Astrocyte (in vitro differentiated cells and primary cell): ENCODE measurements around the gene ZBTB17. TPM values are rescaled to one million over a fixed set of nuclear protein-coding genes. Genes with fewer than 3 reads are reported as not detected.

Experiments used
- DNase-seq: peaks from one replicate; pipeline ENCODE4 v3.0.0-alpha.2; 2010; ENCODE audit warnings: low read depth
- FAIRE-seq: peaks from 2 replicates; lab custom pipeline; 2011; peaks lifted over from hg19 to GRCh38; lab: Jason Lieb, UNC
- H2AFZ ChIP-seq: 2 replicates; pipeline ENCODE4 v1.6.0; 2012; ENCODE audit warnings: low read depth, low read length, inconsistent platforms
- H3K27ac ChIP-seq: 2 replicates; pipeline ENCODE4 v1.5.1; 2011; ENCODE audit warnings: low read depth, low read length, inconsistent platforms
- H3K27me3 ChIP-seq: 2 replicates; pipeline ENCODE4 v1.6.0; 2011; ENCODE audit warnings: low read length, inconsistent platforms; ENCODE audit not compliant: insufficient read depth
- H3K36me3 ChIP-seq: 2 replicates; pipeline ENCODE4 v1.5.1; 2011; ENCODE audit warnings: low read length, inconsistent platforms; ENCODE audit not compliant: insufficient read depth
- H3K4me1 ChIP-seq: 2 replicates; pipeline ENCODE4 v1.5.1; 2011; ENCODE audit warnings: low read length, inconsistent platforms; ENCODE audit not compliant: insufficient read depth
- H3K4me2 ChIP-seq: 2 replicates; pipeline ENCODE4 v1.6.0; 2012; ENCODE audit warnings: low read length, inconsistent platforms
- H3K4me3 ChIP-seq: 2 replicates; pipeline ENCODE4 v1.5.1; 2011; ENCODE audit warnings: low read depth, mild to moderate bottlenecking, low read length, inconsistent platforms; ENCODE audit not compliant: insufficient read depth
- H3K79me2 ChIP-seq: 2 replicates; pipeline ENCODE4 v1.6.0; 2012; ENCODE audit warnings: mild to moderate bottlenecking, low read length, inconsistent platforms; ENCODE audit not compliant: insufficient read depth
- H3K9ac ChIP-seq: 2 replicates; pipeline ENCODE4 v1.6.0; 2012; ENCODE audit warnings: mild to moderate bottlenecking, low read length, inconsistent platforms
- H3K9me3 ChIP-seq: 2 replicates; pipeline ENCODE4 v1.5.1; 2012; ENCODE audit warnings: low read depth, mild to moderate bottlenecking, low read length, inconsistent platforms; ENCODE audit not compliant: insufficient read depth
- H4K20me1 ChIP-seq: 2 replicates; pipeline ENCODE4 v1.6.0; 2012; ENCODE audit warnings: low read length, inconsistent platforms; ENCODE audit not compliant: insufficient read depth
- H3K27ac Mint-ChIP-seq: one replicate; pipeline ENCODE4 v1.8.0; 2021; ENCODE audit warnings: mild to moderate bottlenecking, mixed read lengths; ENCODE audit not compliant: unreplicated experiment
- H3K27me3 Mint-ChIP-seq: one replicate; pipeline ENCODE4 v1.8.0; 2021; ENCODE audit warnings: low read depth, mixed read lengths; ENCODE audit not compliant: unreplicated experiment
- H3K36me3 Mint-ChIP-seq: one replicate; pipeline ENCODE4 v1.8.0; 2021; ENCODE audit warnings: low read depth, mixed read lengths; ENCODE audit not compliant: unreplicated experiment
- H3K4me1 Mint-ChIP-seq: one replicate; pipeline ENCODE4 v1.8.0; 2021; ENCODE audit warnings: low read depth, mixed read lengths; ENCODE audit not compliant: unreplicated experiment
- H3K4me3 Mint-ChIP-seq: one replicate; pipeline ENCODE4 v1.8.0; 2021; ENCODE audit warnings: mild to moderate bottlenecking, moderate library complexity, mixed read lengths; ENCODE audit not compliant: unreplicated experiment
- H3K9me3 Mint-ChIP-seq: one replicate; pipeline ENCODE4 v1.8.0; 2021; ENCODE audit warnings: mild to moderate bottlenecking, mixed read lengths; ENCODE audit not compliant: unreplicated experiment
- CTCF ChIP-seq: IDR thresholded peaks from 2 replicates; pipeline ENCODE4 v1.5.1; 2011; ENCODE audit warnings: low read depth, mild to moderate bottlenecking, inconsistent platforms, low read length, moderate library complexity; ENCODE audit not compliant: insufficient read depth
- EZH2 ChIP-seq: IDR thresholded peaks from 2 replicates; pipeline ENCODE4 v1.6.1; 2012; ENCODE audit warnings: mild to moderate bottlenecking, low read length, inconsistent platforms; ENCODE audit not compliant: insufficient read depth
- total RNA-seq: library from RNA; stranded (reverse); gene quantifications from 2 replicates; pipeline ENCODE4 v1.2.1, GENCODE V29; 2021

Gene ZBTB17
- total RNA-seq, 1 donor from 2014 or later = 28.1 TPM

GRCh38 chr1:15938628-15939161 lies 37.2 kb downstream of the ZBTB17 start:
- no peak overlapping the region for H3K27ac Mint-ChIP-seq
- Histone ChIP-seq H2AFZ (no peak overlapping the region), H3K4me2 (no peak overlapping the region), H3K36me3 (peaks cover 27% of the 10 kb centered on the region), H3K27ac (peak overlapping the region; percentile 58), H3K9ac (no peak overlapping the region), H3K9me3 (no peaks in the 10 kb centered on the region), H3K4me1 (peaks cover 19% of the 10 kb centered on the region), H3K4me3 (no peak overlapping the region), H3K79me2 (peaks cover 29% of the 10 kb centered on the region), H4K20me1 (peaks cover 28% of the 10 kb centered on the region), H3K27me3 (no peaks in the 10 kb centered on the region)
- H3K27me3 Mint-ChIP-seq = no peaks in the 10 kb centered on the region
- DNase-seq (no peak), FAIRE-seq (no peak)
- H3K4me1 Mint-ChIP-seq = peaks cover 6% of the 10 kb centered on the region
- peaks cover 2% of the 10 kb centered on the region for H3K9me3 Mint-ChIP-seq
- no peak for TF ChIP-seq CTCF
- no peak for TF ChIP-seq EZH2
- H3K4me3 Mint-ChIP-seq = no peak overlapping the region
- peaks cover 25% of the 10 kb centered on the region for H3K36me3 Mint-ChIP-seq

DNA sequence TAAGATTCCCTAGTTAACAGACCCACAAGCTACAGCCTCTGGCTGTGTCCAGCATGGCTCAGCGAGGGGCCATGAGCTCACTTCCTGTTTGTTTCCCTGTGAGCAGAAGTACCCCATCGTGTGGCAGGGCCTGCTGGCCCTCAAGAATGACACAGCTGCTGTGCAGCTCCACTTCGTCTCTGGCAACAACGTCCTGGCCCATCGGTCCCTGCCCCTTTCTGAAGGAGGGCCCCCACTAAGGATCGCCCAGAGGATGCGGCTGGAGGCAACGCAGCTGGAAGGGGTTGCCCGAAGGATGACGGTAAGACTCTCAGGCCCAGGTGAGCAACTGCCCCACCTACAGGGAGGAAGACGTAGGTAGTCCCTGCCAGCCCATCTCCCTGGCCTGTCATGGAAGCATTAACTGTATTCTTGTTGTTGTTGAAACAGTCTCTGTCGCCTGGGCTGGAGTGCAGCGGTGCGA lies 38.2 kb downstream of the ZBTB17 start:
- Histone ChIP-seq H3K4me2 (peak overlapping the region; percentile 10), H3K9ac (peak overlapping the region; percentile 34), H3K4me1 (peaks cover 19% of the 10 kb centered on the region), H3K27ac (peak overlapping the region; percentile 47), H3K4me3 (no peak overlapping the region), H3K79me2 (peaks cover 29% of the 10 kb centered on the region), H3K9me3 (no peaks in the 10 kb centered on the region), H4K20me1 (peaks cover 28% of the 10 kb centered on the region), H2AFZ (no peak overlapping the region), H3K36me3 (peaks cover 30% of the 10 kb centered on the region), H3K27me3 (no peaks in the 10 kb centered on the region)
- peaks cover 31% of the 10 kb centered on the region for H3K36me3 Mint-ChIP-seq
- no peak for DNase-seq
- no peaks in the 10 kb centered on the region for H3K27me3 Mint-ChIP-seq
- no peak overlapping the region for H3K4me3 Mint-ChIP-seq
- no peak overlapping the region for H3K27ac Mint-ChIP-seq
- TF ChIP-seq EZH2 = no peak
- no peak for TF ChIP-seq CTCF
- peaks cover 6% of the 10 kb centered on the region for H3K4me1 Mint-ChIP-seq
- FAIRE-seq = no peak
- peaks cover 2% of the 10 kb centered on the region for H3K9me3 Mint-ChIP-seq

DNA sequence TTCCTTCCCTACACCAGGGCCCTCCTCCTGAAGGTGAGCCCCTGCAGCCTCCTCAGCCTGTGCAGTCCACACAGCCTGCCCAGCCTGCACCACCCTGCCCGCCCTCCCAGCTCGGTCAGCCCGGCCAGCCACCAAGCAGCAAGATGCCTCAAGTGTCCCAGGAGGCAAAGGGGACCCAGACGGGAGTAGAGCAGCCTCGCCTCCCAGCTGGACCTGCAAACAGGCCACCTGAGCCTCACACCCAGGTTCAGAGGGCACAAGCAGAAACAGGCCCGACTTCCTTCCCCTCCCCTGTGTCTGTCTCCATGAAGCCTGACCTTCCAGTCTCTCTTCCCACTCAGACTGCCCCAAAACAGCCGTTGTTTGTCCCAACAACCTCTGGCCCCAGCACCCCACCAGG lies 38.8 kb downstream of the ZBTB17 start:
- H3K4me1 ChIP-seq = peaks cover 19% of the 10 kb centered on the region
- TF ChIP-seq EZH2 (no peak), CTCF (no peak)
- H4K20me1 ChIP-seq = peaks cover 22% of the 10 kb centered on the region
- H3K36me3 ChIP-seq = peaks cover 30% of the 10 kb centered on the region
- H2AFZ ChIP-seq = no peak overlapping the region
- peaks cover 26% of the 10 kb centered on the region for H3K79me2 ChIP-seq
- DNase-seq (no peak), FAIRE-seq (no peak)
- H3K27ac Mint-ChIP-seq = no peak overlapping the region
- peak overlapping the region; percentile 10 for H3K4me2 ChIP-seq
- peaks cover 2% of the 10 kb centered on the region for H3K9me3 Mint-ChIP-seq
- H3K9me3 ChIP-seq = no peaks in the 10 kb centered on the region
- H3K4me3 ChIP-seq = no peak overlapping the region
- peak overlapping the region; percentile 47 for H3K27ac ChIP-seq
- H3K27me3 ChIP-seq = no peaks in the 10 kb centered on the region
- H3K4me1 Mint-ChIP-seq = peaks cover 6% of the 10 kb centered on the region
- H3K36me3 Mint-ChIP-seq = peaks cover 36% of the 10 kb centered on the region
- H3K27me3 Mint-ChIP-seq = no peaks in the 10 kb centered on the region
- H3K4me3 Mint-ChIP-seq = no peak overlapping the region
- H3K9ac ChIP-seq = peak overlapping the region; percentile 34
